Middle frontal gyrus (tissue), 1 donor: ENCODE data around the gene MTX1.

Source experiments
- DNase-seq: peaks from one replicate; pipeline ENCODE4 v3.0.0-alpha.2; 2015; ENCODE audit warnings: low spot score; ENCODE audit errors: extremely low spot score

The MTX1 gene

GRCh38 chr1:155255243-155256007 is 46.9 kb downstream of the MTX1 start, which contains the start of gene ENTREP3:
Gene ENTREP3 (minus strand): TSS chr1:155255483. CDS start chr1:155254877, 606 bp downstream.
- DNase-seq: peak; percentile 76

DNA sequence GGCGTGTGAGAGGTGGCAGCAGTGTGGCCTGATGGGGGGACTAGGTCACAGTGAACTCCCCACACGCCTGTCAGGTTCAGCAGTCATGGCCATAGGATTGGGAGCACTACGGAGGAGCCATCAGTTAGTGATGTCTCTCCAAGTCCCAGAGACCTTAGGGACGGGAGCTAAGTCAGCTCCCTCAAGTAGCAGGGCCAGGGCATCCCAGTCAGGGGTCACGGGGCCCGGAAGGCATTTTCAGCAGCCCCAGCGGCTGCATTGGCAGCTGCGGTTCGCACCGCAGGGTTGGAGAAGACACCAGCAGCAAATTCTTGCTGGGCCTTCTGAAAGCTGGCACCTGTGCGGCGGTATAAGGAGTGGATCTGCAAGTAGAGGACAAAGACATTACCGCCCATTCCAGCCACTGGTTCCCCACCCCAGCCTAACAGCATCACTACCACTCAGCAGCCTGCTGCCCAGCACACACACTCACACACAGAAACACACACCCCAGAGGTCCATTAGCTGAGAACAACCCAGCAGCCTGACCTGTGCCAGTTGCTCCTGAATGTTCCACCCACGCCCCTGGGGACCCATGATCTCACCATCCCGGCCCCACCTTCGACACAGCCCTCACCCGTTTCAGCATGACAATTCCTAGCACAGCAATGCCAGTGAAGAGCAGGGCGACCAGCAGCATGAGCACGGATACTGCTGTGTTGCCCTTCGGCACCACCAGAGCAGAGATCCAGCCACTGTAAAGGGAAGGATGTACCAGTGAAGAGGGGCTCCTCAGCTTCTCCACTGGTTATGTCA is 47.8 kb downstream of the MTX1 start:
- DNase-seq: no peak

DNA sequence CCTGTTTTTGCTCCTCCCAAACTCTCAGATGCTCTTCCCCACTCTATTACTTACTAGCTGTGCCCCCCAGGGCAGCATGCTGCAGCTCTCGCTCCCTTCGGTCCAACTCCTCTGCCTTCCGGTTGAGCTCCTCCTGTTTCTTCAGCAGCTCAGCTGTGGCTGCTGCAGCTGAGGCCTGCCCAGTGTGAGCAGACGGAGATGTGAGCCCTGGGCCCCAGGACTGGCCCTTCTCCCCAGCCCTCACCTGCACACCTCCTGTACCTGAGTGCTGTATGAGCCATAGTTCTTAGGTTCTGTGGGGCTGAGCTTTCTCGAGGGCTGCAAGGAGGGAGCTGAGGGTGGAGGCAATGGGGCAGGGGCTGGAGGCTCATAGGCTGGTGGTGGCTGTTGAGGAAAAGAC is 51.8 kb downstream of the MTX1 start:
- DNase-seq: no peak

DNA sequence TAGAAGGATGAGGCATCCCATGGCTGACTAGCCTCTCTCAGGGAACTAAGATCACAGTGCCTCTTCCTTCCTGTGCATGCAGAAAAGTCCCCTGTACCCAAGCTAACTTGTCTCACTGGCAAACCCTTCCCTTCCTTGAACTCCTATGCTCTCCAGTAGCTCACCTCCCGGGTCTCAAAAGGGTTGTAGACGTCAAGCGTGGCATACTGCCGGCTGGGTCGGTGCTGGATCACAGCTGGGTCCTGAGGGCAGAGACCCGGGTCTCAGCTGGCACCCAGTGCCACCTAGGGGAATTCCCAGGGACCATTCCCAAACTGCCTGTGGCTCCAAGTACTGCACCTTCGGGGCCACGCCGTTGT is 53.0 kb downstream of the MTX1 start:
- no peak for DNase-seq

- DNase-seq: peak; percentile 99
These were observed 53.6 kb downstream of the MTX1 start, which contains the start of gene SCAMP3 for GRCh38 chr1:155261852-155262673. Gene SCAMP3 (minus strand): TSS chr1:155262360. CDS start chr1:155262151, 209 bp downstream.

DNA sequence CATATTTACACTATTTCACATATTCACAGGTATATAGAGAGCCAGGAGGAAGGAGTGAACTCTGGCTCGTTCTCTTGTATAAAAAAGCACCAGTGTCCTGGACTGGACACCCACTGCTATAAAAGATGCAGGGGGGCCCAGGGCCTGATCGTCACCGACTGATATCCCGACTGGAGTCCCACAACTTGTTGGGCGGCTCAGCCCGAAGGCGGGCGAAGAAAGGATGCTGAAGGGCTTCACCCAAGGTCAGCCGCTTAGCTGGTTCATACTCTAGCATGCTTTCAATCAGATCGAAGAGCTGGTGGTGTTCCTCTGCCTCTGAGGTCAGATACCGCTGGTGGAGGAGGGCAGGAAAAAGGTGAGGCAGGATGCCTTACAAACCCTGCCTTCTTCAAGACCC is 54.6 kb downstream of the MTX1 start:
- DNase-seq: no peak
